ENCODE data around the gene CFAP46.

- no peak for TF ChIP-seq CTCF (IDR thresholded peaks at IDR 0.05)
- no peak for TF ChIP-seq EP300 (IDR thresholded peaks at IDR 0.05)
- no peak for TF ChIP-seq POLR2A (IDR thresholded peaks at IDR 0.05)
Measured at GRCh38 chr10:132842397-132842796, 100.0 kb downstream of the CFAP46 start.

Measured in ovary (tissue), 3 donors.